Activated CD8-positive, alpha-beta T cell treated with anti-CD3 and anti-CD28 coated beads for 36 hours (primary cell): ENCODE measurements around the gene USPL1. TPM values are rescaled to one million over a fixed set of nuclear protein-coding genes. Genes with fewer than 3 reads are reported as not detected.

Experiments used
- ATAC-seq: fragments of 200-7000 bp; cut with Tn5 transposase; one replicate; pipeline ENCODE4 v1.10.0; 2021; ENCODE audit warnings: mild to moderate bottlenecking, moderate library complexity
- CTCF ChIA-PET: fragments of 350-600 bp; sonication (Branson Sonifier 250); formaldehyde crosslinking; loops from one replicate; lab custom pipeline; 2021; ENCODE audit warnings: antibody characterized with exemption; lab: Charles Lee
- POLR2A ChIA-PET: fragments of 350-600 bp; sonication (Branson Sonifier 250); formaldehyde crosslinking; loops from one replicate; lab custom pipeline; 2021; ENCODE audit warnings: antibody characterized with exemption; lab: Charles Lee
- DNase-seq: peaks from one replicate; pipeline ENCODE4 v3.0.0-alpha.2; 2020
- H3K27ac Mint-ChIP-seq: one replicate; pipeline ENCODE4 v1.8.0; 2021; ENCODE audit warnings: mild to moderate bottlenecking, mixed read lengths
- H3K27me3 Mint-ChIP-seq: one replicate; pipeline ENCODE4 v1.8.0; 2021; ENCODE audit warnings: mixed read lengths
- H3K36me3 Mint-ChIP-seq: one replicate; pipeline ENCODE4 v1.8.0; 2021; ENCODE audit warnings: low read depth, mixed read lengths
- H3K4me1 Mint-ChIP-seq: one replicate; pipeline ENCODE4 v1.8.0; 2021; ENCODE audit warnings: low read depth, mixed read lengths
- H3K4me3 Mint-ChIP-seq: one replicate; pipeline ENCODE4 v1.8.0; 2021; ENCODE audit warnings: mild to moderate bottlenecking, moderate library complexity, mixed read lengths
- H3K9me3 Mint-ChIP-seq: one replicate; pipeline ENCODE4 v1.8.0; 2021; ENCODE audit warnings: mixed read lengths
- CTCF ChIP-seq: fragments of 200-600 bp; IDR thresholded peaks from one replicate; pipeline ENCODE4 v1.8.0; 2022; ENCODE audit warnings: antibody characterized with exemption, mild to moderate bottlenecking
- intact Hi-C: fragments of 100-400 bp; cut with micrococcal nuclease; formaldehyde crosslinking; loops from one replicate; pipeline ENCODE4 v1.10.0; 2022
- total RNA-seq, 2 experiments: library from RNA; stranded (reverse); gene quantifications; one replicate each; pipeline ENCODE4 v1.2.3, GENCODE V29; 2021

Gene USPL1
- 10 to 100 TPM; 12.4 to 13.0 TPM for total RNA-seq

- H3K27ac Mint-ChIP-seq = no peak within 1 kb of the TSS
- H3K4me1 Mint-ChIP-seq = peaks cover 23% of the 10 kb centered on the region
- H3K4me3 Mint-ChIP-seq = no peak within 1 kb of the TSS
- ChIA-PET CTCF (interaction anchor here (0.7 to 1.9 kb wide), 10 partner anchors 9 to 505 kb away, joined by 3 to 8 read pairs (median 4); no protein-coding TSS in a partner anchor), POLR2A (interaction anchor here (0.6 to 4.3 kb wide), 38 partner anchors 9 to 485 kb away, joined by 3 to 49 read pairs (median 4); partner anchors contain the start of genes HMGB1 and KATNAL1)
- peaks cover 18% of the 10 kb centered on the region for H3K36me3 Mint-ChIP-seq
- H3K9me3 Mint-ChIP-seq = no peaks in the 10 kb centered on the region
- intact Hi-C loops = loop anchor here (2.0 to 10.0 kb wide), 3 partner anchors 127 to 185 kb away; partner anchors contain the start of gene HMGB1
- no peaks in the 10 kb centered on the region for H3K27me3 Mint-ChIP-seq
- ATAC-seq (peak; percentile 90), DNase-seq (peak; percentile 98)
- no peak for TF ChIP-seq CTCF
Observed at GRCh38 chr13:30617315-30618185, at the start of gene USPL1. Gene USPL1 (plus strand): TSS chr13:30617920. CDS start chr13:30621141, 3,221 bp downstream.

GRCh38 chr13:30569901-30570576, 47.7 kb upstream of the USPL1 start:
- DNase-seq (peak; percentile 21), ATAC-seq (peak; percentile 25)
- no peak overlapping the region for H3K4me3 Mint-ChIP-seq
- no peak for TF ChIP-seq CTCF
- CTCF ChIA-PET = interaction anchor here (2.6 kb wide), 1 partner anchor 438 kb away, joined by 8 read pairs; no protein-coding TSS in a partner anchor
- H3K4me1 Mint-ChIP-seq = peaks cover 31% of the 10 kb centered on the region
- no peak overlapping the region for H3K27ac Mint-ChIP-seq
- H3K27me3 Mint-ChIP-seq = no peaks in the 10 kb centered on the region
- intact Hi-C loops = loop anchor here (10.0 kb wide), 2 partner anchors 105 to 435 kb away; partner anchors contain the start of gene HMGB1
- H3K9me3 Mint-ChIP-seq = no peaks in the 10 kb centered on the region
- no peaks in the 10 kb centered on the region for H3K36me3 Mint-ChIP-seq
- POLR2A ChIA-PET = no interaction called here

- intact Hi-C loops = loop anchor here (10.0 kb wide), 2 partner anchors 106 to 436 kb away; partner anchors contain the start of gene HMGB1
- H3K27me3 Mint-ChIP-seq = no peaks in the 10 kb centered on the region
- H3K4me3 Mint-ChIP-seq = no peak overlapping the region
- no peaks in the 10 kb centered on the region for H3K36me3 Mint-ChIP-seq
- peaks cover 31% of the 10 kb centered on the region for H3K4me1 Mint-ChIP-seq
- ATAC-seq (no peak), DNase-seq (no peak)
- no peaks in the 10 kb centered on the region for H3K9me3 Mint-ChIP-seq
- no peak overlapping the region for H3K27ac Mint-ChIP-seq
- ChIA-PET POLR2A (no interaction called here), CTCF (interaction anchor here (0.9 to 2.6 kb wide), 5 partner anchors 45 to 458 kb away, joined by 3 to 8 read pairs (median 3); partner anchors contain the start of gene HMGB1)
- no peak for TF ChIP-seq CTCF
Observed at GRCh38 chr13:30570691-30571090, 47.0 kb upstream of the USPL1 start.

- no peaks in the 10 kb centered on the region for H3K27me3 Mint-ChIP-seq
- DNase-seq = peak; percentile 17
- intact Hi-C loops = loop anchor here (10.0 kb wide), 2 partner anchors 108 to 438 kb away; partner anchors contain the start of gene HMGB1
- H3K36me3 Mint-ChIP-seq = no peaks in the 10 kb centered on the region
- no peaks in the 10 kb centered on the region for H3K9me3 Mint-ChIP-seq
- ChIA-PET CTCF (interaction anchor here (0.7 kb wide), 1 partner anchor 51 kb away, joined by 3 read pairs; no protein-coding TSS in a partner anchor), POLR2A (interaction anchor here (0.7 to 1.4 kb wide), 2 partner anchors 37 to 107 kb away, joined by 3 read pairs; no protein-coding TSS in a partner anchor)
- peak overlapping the region; percentile 73 for H3K27ac Mint-ChIP-seq
- peaks cover 42% of the 10 kb centered on the region for H3K4me1 Mint-ChIP-seq
- peak; percentile 27 for TF ChIP-seq CTCF
- peak overlapping the region; percentile 51 for H3K4me3 Mint-ChIP-seq
- peak; percentile 69 for ATAC-seq
Observed at GRCh38 chr13:30572859-30573275, 44.9 kb upstream of the USPL1 start.
